Small intestine (tissue), 7 donors: ENCODE data around the gene FERD3L. TPM values are rescaled to one million over a fixed set of nuclear protein-coding genes. Genes with fewer than 3 reads are reported as not detected.
A peak's percentile ranks its signal among the peaks of the same experiment; 100 is the strongest.

Experiments
- DNase-seq, 2 donors: peaks; one replicate each; pipeline versions ENCODE4 v3.0.0 to v3.0.0-alpha.2; 2013
- FAIRE-seq: peaks from 2 replicates; lab custom pipeline; 2012; peaks lifted over from hg19 to GRCh38; lab: Jason Lieb, UNC
- H3K27ac ChIP-seq, 3 donors: one replicate each; pipeline ENCODE4 v1.5.1; 2013; ENCODE audit warnings: low read length in 2 of 3, mild to moderate bottlenecking in 2 of 3, control low read depth in 1 of 3, inconsistent platforms in 1 of 3, low read depth in 1 of 3, moderate library complexity in 1 of 3
- H3K27me3 ChIP-seq, 3 donors: one replicate each; pipeline ENCODE4 v1.6.1; 2013; ENCODE audit warnings: low read length in 3 of 3, inconsistent platforms in 1 of 3; ENCODE audit not compliant: control insufficient read depth in 3 of 3, insufficient read depth in 3 of 3
- H3K36me3 ChIP-seq, 3 donors: one replicate each; pipeline ENCODE4 v1.6.1; 2013; ENCODE audit warnings: low read length in 3 of 3, inconsistent platforms in 1 of 3, low read depth in 1 of 3, mild to moderate bottlenecking in 1 of 3, moderate library complexity in 1 of 3; ENCODE audit not compliant: control insufficient read depth in 3 of 3, insufficient read depth in 2 of 3
- H3K4me1 ChIP-seq, 3 donors: one replicate each; pipeline ENCODE4 v1.6.1; 2013; ENCODE audit warnings: low read length in 2 of 3, inconsistent platforms in 1 of 3, low read depth in 1 of 3, mild to moderate bottlenecking in 1 of 3, moderate library complexity in 1 of 3; ENCODE audit not compliant: control insufficient read depth in 3 of 3, insufficient read depth in 2 of 3
- H3K4me3 ChIP-seq, 3 donors: one replicate each; pipeline ENCODE4 v1.5.1; 2013; ENCODE audit warnings: low read length in 3 of 3, control low read depth in 1 of 3, inconsistent platforms in 1 of 3, low read depth in 1 of 3, mild to moderate bottlenecking in 1 of 3, moderate library complexity in 1 of 3
- H3K9me3 ChIP-seq, 2 donors: one replicate each; pipeline ENCODE4 v1.6.1; 2013; ENCODE audit warnings: low read depth in 1 of 2, low read length in 1 of 2; ENCODE audit not compliant: control insufficient read depth in 2 of 2, insufficient read depth in 1 of 2
- WGBS, 3 donors: extraction: QIAGEN DNeasy Blood & Tissue Kit; methylation state at CpG; one replicate each; pipeline ENCODE4 v1.1.7; 2013; 5-methylcytosine and 5-hydroxymethylcytosine counted together
- polyA plus RNA-seq, 4 donors: library from polyadenylated mRNA; stranded (reverse) in 3 of 4; unstranded in 1 of 4; fragments of 200-250 nt in 3 of 4; fragments of 120-200 nt in 1 of 4; gene quantifications; one replicate each; pipeline versions ENCODE4 v1.2.1 to v1.2.3, GENCODE V29; 2013
- donor health status: healthy with polysubstance abuse.
- donor health status: control.
- donor health status: control.
- donor health status: Bipolar disorder and iron deficiency.
- donor health status: healthy.

FERD3L gene
- polyA plus RNA-seq, 4 donors = not detected

DNA sequence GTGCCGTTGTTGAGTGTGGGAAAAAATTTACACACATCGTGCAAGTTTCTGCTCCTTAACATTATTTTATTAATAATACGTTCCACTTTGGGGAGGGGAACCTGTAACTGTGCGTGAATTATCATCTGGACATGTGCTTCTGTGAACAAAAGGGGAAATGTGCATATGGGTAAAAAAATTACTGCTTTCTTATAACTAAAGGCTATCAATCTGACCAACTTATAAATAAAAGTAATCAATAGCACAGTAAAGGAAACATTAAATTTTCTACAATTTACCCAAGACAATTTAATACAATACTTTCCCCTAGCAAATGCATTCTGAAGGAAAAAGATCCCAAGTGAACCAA lies 32.2 kb downstream of the FERD3L start:
- H3K4me1 ChIP-seq = peaks cover 0 to 4% (median 0%) of the 10 kb centered on the region in 3 donors
- H3K36me3 ChIP-seq = no peaks in the 10 kb centered on the region
- H3K9me3 ChIP-seq = no peaks in the 10 kb centered on the region
- peaks cover under 1 to 76% (median 41%) of the 10 kb centered on the region in 3 donors for H3K27me3 ChIP-seq
- no peak overlapping the region for H3K4me3 ChIP-seq
- DNase-seq = no peak
- 11 to 18% (median 13%) methylated on average over 4 of the region's 4 CpGs for WGBS, 3 donors
- no peak overlapping the region for H3K27ac ChIP-seq
- FAIRE-seq = no peak

DNA sequence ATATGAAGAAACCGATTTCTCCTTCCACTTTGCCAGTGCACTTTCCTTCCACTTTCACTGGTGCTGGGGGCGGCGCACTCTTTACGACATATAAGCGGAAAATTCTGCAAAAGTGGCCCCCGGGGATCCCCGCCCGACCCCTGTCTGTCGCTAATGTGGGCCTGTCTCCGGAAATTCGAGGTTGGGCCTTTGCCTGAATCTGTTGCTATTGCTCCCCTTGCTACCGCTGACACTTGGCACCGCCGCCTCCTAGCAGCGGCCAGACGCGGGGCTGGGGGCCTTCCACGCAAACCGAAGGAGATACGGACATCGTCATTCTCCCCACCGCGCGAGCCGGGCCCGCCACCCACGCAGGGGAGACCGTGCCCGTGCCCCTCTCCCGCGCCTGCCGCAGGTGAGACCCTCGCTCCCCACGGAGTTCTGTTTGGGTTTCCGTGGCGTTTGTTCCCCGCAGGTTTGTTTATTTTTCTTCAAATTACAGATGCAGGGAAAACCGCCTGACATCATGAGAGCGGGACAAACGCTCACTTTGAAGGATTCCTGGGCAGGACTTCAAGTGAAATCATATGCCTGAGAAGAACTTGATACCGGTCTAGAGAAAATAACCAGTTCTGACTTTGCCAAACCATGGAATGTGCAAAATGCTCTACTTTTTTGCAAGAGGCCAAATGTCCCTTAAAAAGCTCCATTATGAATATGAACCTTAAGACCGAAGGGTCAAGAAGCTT lies 32.8 kb downstream of the FERD3L start:
- H3K4me3 ChIP-seq = no peak overlapping the region
- no peaks in the 10 kb centered on the region for H3K36me3 ChIP-seq
- peaks cover 0 to 9% (median 0%) of the 10 kb centered on the region in 3 donors for H3K4me1 ChIP-seq
- peaks cover 0 to 76% (median 41%) of the 10 kb centered on the region in 3 donors for H3K27me3 ChIP-seq
- no peak overlapping the region for H3K27ac ChIP-seq
- FAIRE-seq = no peak
- 8 to 20% (median 14%) methylated on average over 42 of the region's 42 CpGs for WGBS, 3 donors
- DNase-seq = no peak
- H3K9me3 ChIP-seq = no peaks in the 10 kb centered on the region

DNA sequence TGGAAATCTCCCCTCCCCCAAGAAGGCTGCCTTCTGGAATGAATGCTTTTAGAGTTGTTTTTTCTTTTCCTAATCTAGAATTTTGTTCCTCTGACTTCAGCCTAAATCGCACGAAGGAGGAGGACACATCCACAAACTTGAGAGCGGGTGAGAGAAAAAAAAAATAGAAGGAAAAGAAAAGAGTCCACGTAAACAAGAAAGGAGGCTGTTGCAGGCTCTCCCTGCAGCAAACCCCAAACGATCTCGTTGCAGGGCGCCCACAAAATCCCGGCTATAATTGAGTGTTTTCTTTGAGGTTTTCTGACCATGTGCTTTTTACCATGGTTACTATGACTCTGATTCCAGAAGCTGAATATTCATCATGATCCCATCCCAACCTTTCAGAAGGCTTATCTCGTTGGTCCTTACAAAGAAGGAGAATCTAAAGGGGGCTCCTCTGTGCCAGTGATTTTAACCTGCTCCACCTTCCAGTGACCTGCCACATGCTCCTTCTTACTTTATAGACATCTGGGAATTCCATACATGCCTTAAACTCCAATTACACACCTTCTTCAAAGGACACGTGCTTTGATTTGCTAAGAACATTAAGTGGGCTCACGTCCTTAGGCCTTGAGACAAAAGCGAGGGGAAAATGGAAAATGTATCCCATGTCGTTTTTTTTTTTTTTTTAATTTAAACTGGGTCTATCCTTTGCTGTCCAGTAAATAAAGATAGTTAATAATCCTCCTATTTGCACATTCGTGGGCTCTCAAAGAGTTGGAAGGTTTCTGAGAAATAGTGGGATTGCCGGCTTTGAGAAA lies 33.5 kb downstream of the FERD3L start:
- WGBS, 3 donors = 16 to 23% (median 17%) methylated on average over 15 of the region's 15 CpGs
- H3K27me3 ChIP-seq = peaks cover 0 to 81% (median 41%) of the 10 kb centered on the region in 3 donors
- no peak for DNase-seq
- H3K4me3 ChIP-seq = no peak overlapping the region
- FAIRE-seq = no peak
- H3K4me1 ChIP-seq = peaks cover 0 to 9% (median 0%) of the 10 kb centered on the region in 3 donors
- H3K36me3 ChIP-seq = no peaks in the 10 kb centered on the region
- no peaks in the 10 kb centered on the region for H3K9me3 ChIP-seq
- no peak overlapping the region for H3K27ac ChIP-seq

GRCh38 chr7:19110776-19111175 lies 34.4 kb downstream of the FERD3L start:
- Histone ChIP-seq H3K4me1 (peaks cover 0 to 11% (median 0%) of the 10 kb centered on the region in 3 donors), H3K9me3 (no peaks in the 10 kb centered on the region), H3K27me3 (peaks cover 0 to 81% (median 43%) of the 10 kb centered on the region in 3 donors), H3K4me3 (no peak overlapping the region), H3K27ac (no peak overlapping the region), H3K36me3 (no peaks in the 10 kb centered on the region)
- 4 to 15% (median 10%) methylated on average over 6 of the region's 6 CpGs for WGBS, 3 donors
- DNase-seq = no peak
- FAIRE-seq = no peak

DNA sequence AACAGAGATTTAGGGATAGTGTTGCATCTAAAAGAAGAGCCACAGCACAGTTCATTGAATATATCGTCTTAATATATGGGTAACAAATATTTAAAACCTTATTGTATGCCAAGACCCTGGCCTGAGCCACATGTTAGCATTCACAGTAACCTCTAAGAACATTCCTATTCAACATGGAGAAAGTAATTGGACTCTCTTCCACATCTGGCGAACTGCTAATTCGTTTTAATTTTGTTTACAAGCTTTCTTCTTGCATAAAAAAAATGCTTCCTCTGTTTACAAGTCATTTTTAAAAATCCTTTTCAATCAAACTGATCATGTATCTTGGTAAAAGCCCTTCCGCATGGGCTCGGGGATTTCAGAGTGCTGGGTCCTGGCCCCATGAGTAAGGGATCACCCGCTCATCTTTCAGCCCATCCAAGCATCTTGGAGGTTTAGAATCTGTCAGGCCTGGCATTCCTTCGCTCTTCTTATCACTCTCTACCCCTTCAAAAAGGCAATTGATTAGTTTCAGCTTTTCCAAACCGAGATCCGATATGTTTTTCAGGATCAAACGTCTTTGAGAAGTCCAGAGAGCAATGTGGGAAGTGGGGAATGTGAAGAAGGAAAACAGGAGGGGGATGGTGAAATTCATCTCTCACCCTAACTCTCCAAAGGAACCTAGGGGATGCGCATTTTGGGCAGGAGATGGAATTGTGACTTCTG lies 35.0 kb downstream of the FERD3L start:
- Histone ChIP-seq H3K4me1 (peaks cover 0 to 11% (median 0%) of the 10 kb centered on the region in 3 donors), H3K27me3 (peaks cover 0 to 79% (median 44%) of the 10 kb centered on the region in 3 donors), H3K27ac (no peak overlapping the region), H3K36me3 (no peaks in the 10 kb centered on the region), H3K9me3 (no peaks in the 10 kb centered on the region), H3K4me3 (no peak overlapping the region)
- FAIRE-seq = no peak
- WGBS, 3 donors = 12 to 15% (median 13%) methylated on average over 11 of the region's 11 CpGs
- no peak for DNase-seq

GRCh38 chr7:19109000-19109946 lies 35.9 kb downstream of the FERD3L start:
- peaks cover 0 to 11% (median 0%) of the 10 kb centered on the region in 3 donors for H3K4me1 ChIP-seq
- no peaks in the 10 kb centered on the region for H3K9me3 ChIP-seq
- 19 to 28% (median 21%) methylated on average over 11 of the region's 11 CpGs for WGBS, 3 donors
- no peak for DNase-seq
- H3K27me3 ChIP-seq = peaks cover 0 to 85% (median 44%) of the 10 kb centered on the region in 3 donors
- no peak for FAIRE-seq
- no peaks in the 10 kb centered on the region for H3K36me3 ChIP-seq
- no peak overlapping the region for H3K4me3 ChIP-seq
- H3K27ac ChIP-seq = no peak overlapping the region

GRCh38 chr7:19107356-19108146 lies 37.7 kb downstream of the FERD3L start:
- DNase-seq (peak in 1 of 2 donors; percentile 26), FAIRE-seq (no peak)
- Histone ChIP-seq H3K27me3 (peaks cover 0 to 80% (median 47%) of the 10 kb centered on the region in 3 donors), H3K4me3 (peak overlapping the region in 1 of 3 donors; percentile 35), H3K27ac (peak overlapping the region in 1 of 3 donors; percentile 45), H3K36me3 (no peaks in the 10 kb centered on the region), H3K9me3 (no peaks in the 10 kb centered on the region), H3K4me1 (peaks cover 0 to 11% (median 0%) of the 10 kb centered on the region in 3 donors)
- WGBS, 3 donors = 2 to 9% (median 6%) methylated on average over 48 of the region's 48 CpGs
